A549 (cell line): ENCODE measurements around the gene MLST8. TPM values are rescaled to one million over a fixed set of nuclear protein-coding genes. Genes with fewer than 3 reads are reported as not detected.
"Not testable (repeated sequence)": the region's sequence is repeated elsewhere in the genome, so short reads cannot be mapped to it uniquely, and the experiment has no call there.

Experiments
- ATAC-seq, 2 experiments: fragments of 200-7000 bp in 1 of 2; fragments of >200 bp in 1 of 2; cut with Nextera tagmentation in 1 of 2; cut with Tn5 transposase in 1 of 2; 3 replicates each; pipeline versions ENCODE4 v1.8.0 to v1.9.1; 2018 to 2020; ENCODE audit warnings: mild to moderate bottlenecking in 1 of 2, moderate library complexity in 1 of 2
- CTCF ChIA-PET: fragments of 300-600 bp; sonication (Branson Sonifier 250); formaldehyde crosslinking; extraction: SDS; loops from one replicate; lab custom pipeline; 2021; ENCODE audit warnings: antibody characterized with exemption, inconsistent platforms; lab: Yijun Ruan, JAX
- POLR2A ChIA-PET: fragments of 350-600 bp; formaldehyde crosslinking; extraction: SDS; loops from one replicate; lab custom pipeline; 2021; ENCODE audit warnings: antibody characterized with exemption, inconsistent platforms; lab: Yijun Ruan, JAX
- DNase-seq, 2 experiments: peaks; one replicate each; pipeline versions ENCODE4 v3.0.0 to v3.0.0-alpha.2; 2011 to 2016; ENCODE audit warnings: low read depth in 1 of 2, low spot score in 1 of 2
- FAIRE-seq: peaks from 2 replicates; lab custom pipeline; 2011; peaks lifted over from hg19 to GRCh38; lab: Jason Lieb, UNC
- H3K27ac ChIP-seq, 2 experiments: fragments of >200 bp; sonication (Bioruptor Twin); formaldehyde crosslinking; 3 replicates each; pipeline ENCODE4 v1.5.1; 2016 to 2017
- H3K4me1 ChIP-seq: fragments of >200 bp; sonication (Bioruptor Twin); formaldehyde crosslinking; 3 replicates; pipeline ENCODE4 v1.6.1; 2016
- H3K4me2 ChIP-seq: fragments of >200 bp; sonication (Bioruptor Twin); formaldehyde crosslinking; 3 replicates; pipeline ENCODE4 v1.6.1; 2016
- H3K4me3 ChIP-seq: fragments of >200 bp; sonication (Bioruptor Twin); formaldehyde crosslinking; 3 replicates; pipeline ENCODE4 v1.5.1; 2016
- H3K9me3 ChIP-seq: fragments of >200 bp; sonication (Bioruptor Twin); formaldehyde crosslinking; 3 replicates; pipeline ENCODE4 v1.6.1; 2016
- CBX2 ChIP-seq: fragments of 200-600 bp; sonication (generic); IDR thresholded peaks from 2 replicates; pipeline ENCODE4 v1.6.1; 2016; ENCODE audit warnings: low read depth, mild to moderate bottlenecking, borderline replicate concordance
- CTCF ChIP-seq: fragments of >200 bp; sonication (Bioruptor Twin); formaldehyde crosslinking; IDR thresholded peaks from 3 replicates; pipeline ENCODE4 v1.5.1; 2016
- FOSB ChIP-seq: fragments of 250-450 bp; sonication (Bioruptor Pico); IDR thresholded peaks from 2 replicates; pipeline ENCODE4 v1.5.0; 2020; ENCODE audit warnings: mild to moderate bottlenecking, moderate library complexity
- FOXS1 ChIP-seq: fragments of 250-450 bp; sonication (Bioruptor Pico); IDR thresholded peaks from 2 replicates; pipeline ENCODE4 v1.5.0; 2020; ENCODE audit warnings: mild to moderate bottlenecking, moderate library complexity
- GATA3 ChIP-seq: IDR thresholded peaks from 2 replicates; pipeline ENCODE4 v1.6.1; 2012; ENCODE audit warnings: borderline replicate concordance
- HOXB13 ChIP-seq: fragments of 250-450 bp; sonication (Bioruptor Pico); IDR thresholded peaks from 2 replicates; pipeline ENCODE4 v1.5.0; 2020; ENCODE audit warnings: low read depth, mild to moderate bottlenecking, moderate library complexity
- HOXB5 ChIP-seq: fragments of 250-450 bp; sonication (Bioruptor Pico); IDR thresholded peaks from 2 replicates; pipeline ENCODE4 v1.5.0; 2020; ENCODE audit warnings: mild to moderate bottlenecking, moderate library complexity
- KDM1A ChIP-seq: fragments of 200-600 bp; sonication (generic); IDR thresholded peaks from 2 replicates; pipeline ENCODE4 v1.6.1; 2016; ENCODE audit warnings: low read depth, mild to moderate bottlenecking
- KDM5A ChIP-seq: fragments of 200-600 bp; sonication (generic); IDR thresholded peaks from 2 replicates; pipeline ENCODE4 v1.6.1; 2016; ENCODE audit warnings: antibody characterized with exemption, mild to moderate bottlenecking
- MAX ChIP-seq: IDR thresholded peaks from 2 replicates; pipeline ENCODE4 v1.6.1; 2012
- MAZ ChIP-seq: fragments of 150-350 bp; IDR thresholded peaks from 2 replicates; pipeline ENCODE4 v1.6.1; 2014; ENCODE audit warnings: antibody characterized with exemption, low read depth, low read length, borderline replicate concordance
- NFE2L2 ChIP-seq: fragments of 150-350 bp; conservative IDR thresholded peaks from 2 replicates; pipeline ENCODE4 v1.6.1; 2014; ENCODE audit warnings: low read length
- NPAS2 ChIP-seq: fragments of 250-450 bp; sonication (Bioruptor Pico); IDR thresholded peaks from 2 replicates; pipeline ENCODE4 v1.8.0; 2022; ENCODE audit warnings: mild to moderate bottlenecking, moderate library complexity, borderline replicate concordance
- RAD21 ChIP-seq, 2 experiments: fragments of >200 bp in 1 of 2; sonication (Bioruptor Twin) in 1 of 2; formaldehyde crosslinking in 1 of 2; IDR thresholded peaks in 1 of 2; conservative IDR thresholded peaks in 1 of 2; 2 replicates in 1 of 2; 3 replicates in 1 of 2; pipeline ENCODE4 v1.6.1; 2012 to 2018; ENCODE audit warnings: inconsistent platforms in 1 of 2
- RFX5 ChIP-seq: fragments of 450-650 bp; IDR thresholded peaks from 2 replicates; pipeline ENCODE4 v1.7.1; 2014; ENCODE audit warnings: antibody characterized with exemption, mild to moderate bottlenecking, moderate library complexity
- RNF2 ChIP-seq: fragments of 200-600 bp; sonication (generic); IDR thresholded peaks from 2 replicates; pipeline ENCODE4 v1.6.1; 2016; ENCODE audit warnings: low read depth, mild to moderate bottlenecking, antibody characterized with exemption, moderate library complexity, borderline replicate concordance
- SMC3 ChIP-seq: fragments of >200 bp; sonication (Bioruptor Twin); formaldehyde crosslinking; IDR thresholded peaks from 3 replicates; pipeline ENCODE4 v1.6.1; 2018; ENCODE audit warnings: inconsistent platforms
- ZC3H11A ChIP-seq: fragments of 450-650 bp; IDR thresholded peaks from 2 replicates; pipeline ENCODE4 v1.6.1; 2014; ENCODE audit warnings: antibody characterized with exemption, mild to moderate bottlenecking
- ZSCAN20 ChIP-seq: fragments of 250-450 bp; sonication (Bioruptor Pico); IDR thresholded peaks from 2 replicates; pipeline ENCODE4 v1.8.0; 2022; ENCODE audit warnings: mild to moderate bottlenecking, moderate library complexity
- WGBS: methylation state at CpG from one replicate; pipeline ENCODE4 v1.1.6; 2017; ENCODE audit errors: missing lambda C conversion rate; 5-methylcytosine and 5-hydroxymethylcytosine counted together
- polyA plus RNA-seq, 4 experiments: library from polyadenylated mRNA; depleted of rRNA in 3 of 4; stranded (reverse); fragments of >200 nt; fragmentation: RNase III in 1 of 4; extraction: RNeasy Plus Mini Kit Qiagen cat#74134 plus additional on column Dnase treatment in 1 of 4; gene quantifications; 2 replicates in 3 of 4; 3 replicates in 1 of 4; pipeline ENCODE4 v1.2.3, GENCODE V29; 2011 to 2017

Gene MLST8
- polyA plus RNA-seq, 2 of the 4 experiments (the other 2 are of a cell fraction): 46.8 to 53.9 TPM

- TF ChIP-seq CBX2: no peak
- no peak for TF ChIP-seq MAZ
- no peak for TF ChIP-seq SMC3
Observed at GRCh38 chr16:2238150-2238837, 33.0 kb downstream of the MLST8 start (continued).

DNA sequence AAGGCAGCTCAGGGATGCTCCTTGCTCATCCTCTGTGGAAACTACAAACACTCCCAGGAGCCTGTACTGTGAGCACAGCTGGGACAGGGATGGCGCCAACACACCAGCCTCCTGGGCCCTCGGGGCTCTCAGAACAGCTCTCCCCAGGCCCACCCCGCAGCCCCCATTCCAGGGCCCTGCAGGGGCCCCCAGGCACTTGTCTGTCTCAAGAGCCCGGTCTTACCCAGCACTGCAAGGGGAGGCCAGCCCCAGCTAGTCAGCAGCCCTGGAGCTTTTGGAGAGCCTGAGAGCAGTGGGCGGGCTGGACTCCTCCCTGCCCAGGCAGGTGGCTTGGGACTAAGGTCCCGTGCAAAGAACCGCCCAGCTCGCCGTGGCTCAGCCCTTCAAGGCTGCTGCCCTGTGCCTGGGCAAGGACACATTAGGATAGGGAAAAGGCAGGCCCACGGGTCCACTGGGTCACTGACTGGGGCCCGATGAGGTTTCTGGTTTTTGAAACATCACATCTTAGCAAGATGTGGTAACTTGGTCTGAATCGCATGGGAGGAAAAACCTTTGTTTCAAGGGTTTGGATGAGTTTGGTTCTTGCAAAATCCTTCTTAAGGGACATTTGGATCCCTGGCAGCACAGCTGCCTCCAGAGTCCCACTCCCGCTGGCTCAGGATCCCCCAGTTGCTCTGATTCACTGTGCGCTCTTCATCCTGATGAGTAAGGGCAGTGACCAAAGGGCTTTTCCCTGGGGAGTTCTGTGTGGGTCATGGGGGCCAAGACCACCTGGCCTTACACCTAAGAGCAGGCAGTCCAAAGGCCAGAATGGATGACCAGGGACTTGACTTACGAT is 33.8 kb downstream of the MLST8 start:
- TF ChIP-seq ZSCAN20 (CRISPR knock-in tag) (no peak), KDM1A (no peak), CBX2 (no peak), RAD21 (conservative IDR thresholded peaks at IDR 0.05 in 1 of 2, IDR thresholded peaks at IDR 0.05 in 1 of 2) (no peak), CTCF (no peak), FOSB (CRISPR knock-in tag) (no peak)
- Histone ChIP-seq H3K4me3 (no peak overlapping the region), H3K4me1 (no peaks in the 10 kb centered on the region), H3K4me2 (no peak overlapping the region), H3K9me3 (no peaks in the 10 kb centered on the region), H3K27ac (no peak overlapping the region)
- ATAC-seq (peak; percentile 8 to 9; a peak in 4 of 6 replicates), DNase-seq (no peak), FAIRE-seq (no peak)
- 81% methylated on average over 8 of the region's 15 CpGs for WGBS
- ChIA-PET POLR2A (interaction anchor here (1.0 to 1.2 kb wide), 2 partner anchors 12 to 84 kb away, joined by 3 read pairs; partner anchors contain the start of genes ECI1 and TRAF7), CTCF (interaction anchor here (0.6 to 1.5 kb wide), 5 partner anchors 13 to 263 kb away, joined by 3 to 8 read pairs (median 3); partner anchors contain the start of gene ECI1)

- H3K4me1 ChIP-seq, H3K9me3 ChIP-seq, H3K4me2 ChIP-seq, DNase-seq, H3K27ac ChIP-seq, CTCF ChIA-PET, ATAC-seq, FAIRE-seq, POLR2A ChIA-PET, H3K4me3 ChIP-seq: not testable (repeated sequence)
- WGBS: 71% methylated on average over 9 of the region's 9 CpGs
Observed at GRCh38 chr16:2240331-2240730, 35.1 kb downstream of the MLST8 start.

DNA sequence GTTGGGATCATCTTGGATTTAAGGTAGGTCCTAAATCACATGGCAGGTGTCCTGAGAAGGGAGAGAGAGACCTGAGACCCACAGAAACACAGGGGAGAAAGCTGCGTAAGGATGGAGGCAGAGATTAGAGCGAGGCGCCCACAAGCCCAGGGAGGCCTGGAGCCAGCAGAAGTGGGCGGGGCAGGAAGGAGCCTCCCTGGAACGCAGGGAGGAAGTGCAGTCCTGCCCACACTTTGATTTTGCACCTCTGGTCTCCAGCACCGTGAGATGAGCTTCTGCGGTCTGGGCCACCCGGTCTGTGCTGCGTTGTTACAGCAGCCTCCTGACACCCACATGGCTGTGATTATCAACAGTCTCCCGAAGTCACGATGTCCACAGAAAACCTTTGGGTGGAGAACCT is 37.3 kb downstream of the MLST8 start:
- TF ChIP-seq KDM5A (no peak), HOXB13 (no peak), FOXS1 (CRISPR knock-in tag) (no peak), NPAS2 (CRISPR knock-in tag) (no peak), ZC3H11A (no peak), NFE2L2 (no peak), ZSCAN20 (CRISPR knock-in tag) (no peak), RFX5 (no peak), HOXB5 (no peak), FOSB (CRISPR knock-in tag) (no peak), RAD21 (conservative IDR thresholded peaks at IDR 0.05 in 1 of 2, IDR thresholded peaks at IDR 0.05 in 1 of 2) (no peak), RNF2 (no peak), MAX (no peak), GATA3 (no peak)
- 90% methylated on average over 11 of the region's 11 CpGs for whole genome bisulfite sequencing
- Histone ChIP-seq H3K4me3 (no peak overlapping the region), H3K27ac (no peak overlapping the region), H3K4me2 (no peak overlapping the region), H3K4me1 (no peaks in the 10 kb centered on the region), H3K9me3 (no peaks in the 10 kb centered on the region)
- FAIRE-seq: no peak
- POLR2A ChIA-PET: interaction anchor here (1.3 kb wide), 1 partner anchor 9 kb away, joined by 4 read pairs; the partner anchor contains the start of gene ECI1
- DNase-seq: no peak
- no peak for ATAC-seq
- CTCF ChIA-PET: interaction anchor here (0.6 to 1.9 kb wide), 7 partner anchors 9 to 48 kb away, joined by 3 to 7 read pairs (median 3); partner anchors contain the start of gene ECI1
